NCI-H1436 treated with DMSO at 0.1 percent for 48 hours (cell line): ENCODE measurements around the gene LRMDA.

Experiments used
- DNase-seq: peaks from one replicate; lab custom pipeline; 2025; lab: John Stamatoyannopoulos, UW

Gene LRMDA

DNA sequence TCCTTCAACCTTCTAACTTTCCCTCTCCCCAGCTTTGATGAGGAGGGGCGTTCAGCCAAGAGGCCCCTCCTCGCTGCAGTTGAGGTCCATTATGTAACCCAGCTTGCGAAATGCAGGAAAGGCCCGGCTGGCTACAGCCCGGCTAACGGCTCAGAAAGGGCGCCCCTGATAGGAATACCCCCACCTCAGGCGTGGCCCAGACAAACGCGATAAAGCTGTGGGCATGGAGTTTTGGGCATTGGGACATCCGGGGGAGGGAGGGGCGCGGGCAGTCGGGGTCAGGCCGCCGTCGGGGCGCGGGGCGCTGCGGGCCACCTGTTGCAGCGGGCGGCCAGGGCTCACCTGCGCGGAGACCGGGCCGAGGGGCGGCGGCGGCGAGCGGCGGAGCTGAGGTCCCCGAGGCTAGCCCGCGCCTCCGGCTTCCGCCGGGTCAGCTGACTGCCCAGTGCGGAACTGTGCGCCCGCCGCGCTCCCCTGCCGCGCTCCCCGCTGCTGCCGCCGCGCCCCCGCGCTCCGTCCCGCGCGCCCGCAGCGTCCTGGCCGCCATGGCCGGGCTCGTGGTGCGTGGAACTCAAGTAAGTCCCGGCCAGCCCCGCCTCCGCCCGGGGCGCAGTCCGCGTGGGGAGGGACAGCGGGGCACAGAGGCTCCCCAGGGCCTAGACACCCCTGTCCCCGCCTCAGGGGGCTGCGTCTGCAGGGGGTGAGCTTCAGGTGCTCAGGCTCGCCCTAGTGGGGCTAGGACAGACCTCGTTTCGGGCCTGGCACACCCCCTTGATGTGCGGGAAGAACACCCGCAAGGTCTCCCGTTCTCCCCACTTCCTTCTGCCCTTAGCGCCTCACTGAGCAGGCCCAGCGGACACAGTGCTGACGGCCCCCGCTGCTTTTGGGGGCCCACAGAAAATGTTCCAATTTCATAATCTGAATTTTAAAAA lies at the start of gene LRMDA:
Gene LRMDA, plus strand, starts transcription at position 445 of the 932 bp plus-strand sequence.
- no peak for DNase-seq

GRCh38 chr10:75386128-75386527 lies 45.3 kb upstream of the LRMDA start:
- no peak for DNase-seq

GRCh38 chr10:75388082-75388481 lies 43.3 kb upstream of the LRMDA start:
- no peak for DNase-seq

DNA sequence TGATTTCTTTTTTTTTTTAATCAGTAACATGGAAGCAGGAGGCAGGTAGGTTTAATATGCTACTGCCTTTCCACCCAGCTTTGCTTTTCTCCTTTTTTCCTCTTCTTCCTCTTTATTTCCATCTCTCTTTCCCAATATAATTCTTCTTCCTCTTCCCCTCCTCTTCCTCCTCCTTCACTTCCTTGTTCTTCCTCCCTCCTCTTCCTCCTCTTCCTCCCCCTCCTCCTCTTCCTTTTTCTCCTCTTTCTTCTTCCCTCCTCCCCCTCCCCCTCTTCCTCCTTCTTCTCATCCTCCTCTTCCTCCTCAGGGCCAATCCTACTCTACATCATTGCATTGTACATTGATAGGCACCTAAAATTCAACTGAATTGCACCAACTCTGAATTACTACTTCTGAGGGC lies 41.2 kb upstream of the LRMDA start:
- no peak for DNase-seq

DNA sequence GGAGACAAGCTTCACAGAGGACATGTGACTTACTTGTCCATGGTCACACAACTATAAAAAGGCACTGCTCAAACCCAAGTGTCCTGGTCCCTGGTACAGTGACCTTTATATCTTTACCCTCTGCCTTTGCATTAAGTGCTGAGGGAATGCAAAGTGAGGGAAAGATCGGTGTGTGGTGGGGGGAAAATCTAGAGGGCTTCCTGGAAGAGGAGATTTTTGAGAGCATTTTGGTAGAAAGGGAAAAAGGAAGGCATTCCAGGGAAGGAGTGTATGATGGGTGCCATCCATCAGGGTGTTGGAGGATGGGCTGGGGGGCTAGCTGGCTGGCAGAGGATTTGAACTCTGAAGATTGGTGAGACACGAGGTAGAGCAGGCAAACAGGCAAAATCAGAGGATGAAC lies 39.2 kb upstream of the LRMDA start:
- DNase-seq = no peak

DNA sequence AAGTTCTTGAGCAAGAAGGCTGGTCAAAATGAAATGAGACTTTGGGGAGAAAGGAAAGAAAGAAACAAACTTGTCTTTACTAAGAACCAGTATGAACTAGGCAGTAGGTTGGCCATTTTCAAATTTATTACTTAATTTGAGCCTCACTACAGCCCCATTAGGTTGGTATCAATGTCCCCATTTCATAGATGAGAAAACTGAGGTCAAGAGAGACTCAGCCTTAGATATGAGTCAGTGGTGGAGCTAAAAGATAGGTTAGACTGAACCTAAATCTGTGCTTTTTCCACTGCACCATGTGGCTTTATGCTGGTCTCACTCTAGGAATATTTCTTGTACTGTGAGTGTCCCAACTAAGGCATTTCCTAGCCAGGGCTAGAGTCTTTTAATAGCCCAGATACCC lies 38.7 kb upstream of the LRMDA start:
- DNase-seq = no peak

- DNase-seq = no peak
Measured at GRCh38 chr10:75394221-75394620, 37.2 kb upstream of the LRMDA start.

DNA sequence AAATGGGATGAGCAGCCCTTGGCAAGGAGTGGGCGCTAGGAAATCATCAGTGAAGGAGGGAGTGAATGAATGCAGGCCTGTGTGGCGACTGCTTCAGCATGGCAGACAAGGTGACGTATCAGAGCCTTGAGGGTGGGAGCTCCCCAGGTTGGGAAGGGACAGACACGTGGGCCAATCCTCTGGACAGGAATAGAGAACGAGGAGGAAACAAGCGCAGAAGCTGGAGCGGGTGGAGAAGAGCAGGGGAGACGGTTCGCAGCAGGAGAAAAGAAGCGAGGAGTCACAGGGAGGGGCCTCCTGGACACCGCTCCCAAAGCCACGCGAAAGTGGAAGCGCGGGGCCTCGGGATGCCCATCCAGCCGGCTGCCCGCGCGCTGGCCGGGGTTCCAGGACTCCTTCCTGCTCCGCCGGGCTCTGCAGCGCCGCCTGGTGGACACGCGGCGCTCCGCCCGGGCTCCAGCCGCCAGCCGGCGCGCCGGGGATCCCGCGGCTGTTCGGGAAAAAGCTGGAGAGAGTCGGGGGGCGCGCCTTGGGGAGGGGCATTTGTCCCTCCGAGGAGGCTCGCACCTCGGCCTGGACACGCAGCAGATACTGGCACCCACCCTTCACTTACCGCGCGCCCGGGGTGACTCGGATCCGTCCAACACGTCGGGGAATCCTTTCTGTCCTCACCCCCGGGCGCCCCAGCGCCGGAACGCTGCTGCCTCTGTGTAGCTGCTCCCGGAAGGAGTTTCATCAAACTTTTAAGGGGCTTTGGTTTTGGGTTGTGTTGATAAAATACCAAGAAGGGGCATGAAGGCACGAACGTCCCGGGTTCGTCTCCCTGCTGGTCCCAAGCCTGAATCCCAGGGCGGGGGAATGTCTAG lies 36.1 kb upstream of the LRMDA start:
- DNase-seq = no peak

GRCh38 chr10:75395932-75396630 lies 35.3 kb upstream of the LRMDA start:
- no peak for DNase-seq

DNA sequence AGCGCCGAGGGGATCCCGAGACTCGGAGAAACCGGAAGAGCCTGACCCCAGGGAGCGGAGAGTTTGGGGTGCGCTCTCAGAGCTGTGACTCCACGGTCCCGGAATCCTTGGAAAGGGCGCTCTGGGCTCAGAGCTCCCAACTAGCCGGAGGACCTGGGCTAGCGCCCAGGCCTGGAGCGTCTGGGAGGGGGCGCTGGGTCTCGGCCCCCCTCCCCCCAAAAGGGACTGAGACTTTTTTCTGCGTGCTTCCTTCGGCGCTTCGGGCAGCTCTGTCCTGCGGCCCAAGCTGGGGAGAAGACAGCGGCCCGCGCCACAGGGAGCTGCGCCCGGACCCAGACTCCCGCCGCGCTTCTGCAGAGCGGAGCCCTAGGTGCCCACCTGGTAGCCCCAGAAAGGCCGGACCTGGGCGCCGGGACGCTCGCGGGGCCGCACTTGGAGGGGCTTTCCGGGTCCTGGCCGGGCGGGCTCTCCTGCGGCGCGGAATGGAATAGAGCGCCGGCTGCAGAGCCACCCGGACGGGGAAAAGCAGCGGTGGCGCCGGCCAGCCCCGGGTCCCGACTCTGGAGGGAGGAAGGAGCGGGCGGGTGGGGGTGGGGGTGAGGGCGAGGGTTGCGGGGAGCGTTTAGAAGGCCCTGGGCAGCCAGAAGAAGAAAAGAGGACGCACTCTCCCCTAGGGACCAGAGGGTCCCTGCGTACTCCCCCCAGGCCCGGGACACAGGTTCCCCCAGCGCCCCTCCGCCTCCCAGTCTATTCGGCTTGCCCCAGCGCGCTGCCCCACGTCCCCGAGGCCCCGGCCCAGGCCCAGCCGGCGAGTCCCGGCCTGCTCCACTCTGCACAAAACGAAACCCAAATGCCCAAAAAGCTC lies 34.6 kb upstream of the LRMDA start:
- no peak for DNase-seq

DNA sequence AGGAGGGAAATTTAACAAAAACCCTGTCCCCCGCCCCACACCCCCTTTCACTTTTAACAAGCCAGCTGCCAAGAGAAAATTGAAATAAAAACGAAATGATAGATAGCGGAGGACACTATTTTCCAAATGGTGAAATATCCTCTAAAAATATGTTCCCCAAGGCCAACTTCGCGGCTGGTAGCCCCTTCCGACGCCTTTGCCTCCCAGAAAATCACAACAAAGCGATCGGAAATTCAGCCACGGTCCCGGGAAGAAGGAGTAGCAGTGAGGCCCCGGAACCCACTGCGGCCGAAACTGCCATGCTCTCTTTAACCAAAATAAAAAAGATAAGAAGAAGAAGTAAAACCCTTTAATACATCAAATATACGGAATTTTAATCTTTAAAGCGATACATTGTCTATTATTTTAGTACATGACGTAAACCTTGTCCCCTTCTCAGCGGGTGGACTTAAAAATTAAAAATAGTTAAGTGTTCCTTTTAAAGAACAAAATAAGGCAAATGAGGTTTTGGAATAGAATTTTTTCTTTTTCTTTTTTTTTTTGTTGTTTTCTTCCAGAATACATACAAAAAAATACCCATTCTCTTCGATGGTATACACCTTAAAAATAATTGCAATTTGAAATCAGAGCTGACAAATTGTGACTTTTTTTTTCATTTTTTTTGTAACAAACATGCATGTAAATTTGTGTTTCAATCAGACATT lies 33.8 kb upstream of the LRMDA start:
- DNase-seq = no peak

GRCh38 chr10:75398200-75398691 lies 33.2 kb upstream of the LRMDA start:
- DNase-seq = no peak

- no peak for DNase-seq
Measured at GRCh38 chr10:75398692-75399460, 32.5 kb upstream of the LRMDA start.

DNA sequence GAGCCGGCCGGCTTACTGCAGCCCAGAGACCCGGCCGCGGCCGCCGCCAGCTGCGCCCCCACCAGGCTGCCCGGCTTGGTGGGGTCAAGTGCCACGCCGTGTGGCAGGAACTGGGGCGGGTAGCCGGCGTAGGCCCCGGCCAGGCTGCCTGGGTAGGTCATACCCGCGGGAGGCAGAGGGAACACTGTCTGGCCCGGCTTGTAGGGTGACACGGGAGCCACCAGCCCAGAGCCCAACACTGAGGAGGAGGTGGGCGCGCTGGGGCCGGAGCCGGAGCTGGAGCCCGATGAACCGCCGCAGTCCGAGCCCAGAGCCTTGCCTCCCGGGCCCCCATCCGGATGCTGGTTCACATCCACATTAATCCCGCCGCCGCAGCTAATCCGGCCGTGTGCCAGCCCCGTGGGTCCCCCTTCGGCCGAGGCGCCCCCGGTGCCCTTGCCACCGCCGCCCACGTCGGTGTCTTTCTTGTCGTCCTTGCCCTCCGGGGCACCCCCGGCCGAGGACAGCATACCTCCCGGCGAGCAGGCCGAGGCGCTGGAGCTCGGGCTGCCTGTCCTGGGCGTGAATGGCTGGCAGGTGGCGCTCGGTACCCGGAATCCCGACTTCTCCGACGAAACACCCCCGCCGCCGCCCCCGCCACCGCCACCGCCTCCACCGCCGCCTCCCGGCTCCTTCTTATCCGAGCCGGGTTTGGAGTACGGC lies 31.8 kb upstream of the LRMDA start:
- DNase-seq = no peak

GRCh38 chr10:75400163-75400770 lies 31.2 kb upstream of the LRMDA start:
- no peak for DNase-seq

GRCh38 chr10:75400771-75401568 lies 30.5 kb upstream of the LRMDA start:
- DNase-seq = no peak

GRCh38 chr10:75401569-75402485 lies 29.6 kb upstream of the LRMDA start, which contains the start of gene ZNF503:
Gene ZNF503, minus strand, starts transcription at chr10:75401764. Its CDS starts 345 bp downstream, at chr10:75401419.
- peak; percentile 90 for DNase-seq
